Non-pigmented ciliary epithelial cell (primary cell): Measurements from ENCODE around the gene ATP6V0D1.
"Not testable (repeated sequence)": the region's sequence is repeated elsewhere in the genome, so short reads cannot be mapped to it uniquely, and the experiment has no call there.

Source experiments
- DNase-seq: peaks from one replicate; pipeline ENCODE4 v3.0.0-alpha.2; 2010; ENCODE audit warnings: low read depth

Gene ATP6V0D1

GRCh38 chr16:67480833-67481560 is at the start of gene ATP6V0D1:
Gene ATP6V0D1 (minus strand): TSS chr16:67481157. CDS start chr16:67481086, 71 bp downstream.
- peak; percentile 83 for DNase-seq

GRCh38 chr16:67530013-67530939 is 49.3 kb upstream of the ATP6V0D1 start:
- no peak for DNase-seq

GRCh38 chr16:67529582-67530012 is 48.6 kb upstream of the ATP6V0D1 start:
- DNase-seq, result no peak

- no peak for DNase-seq
Observed at GRCh38 chr16:67528870-67529581, 48.1 kb upstream of the ATP6V0D1 start.

GRCh38 chr16:67528222-67528869 is 47.4 kb upstream of the ATP6V0D1 start, which contains the start of gene RIPOR1:
Gene RIPOR1 (plus strand): TSS chr16:67528829. CDS start chr16:67538447, 9,618 bp downstream.
- DNase-seq, result no peak

- no peak for DNase-seq
Observed at GRCh38 chr16:67526149-67526791, 45.3 kb upstream of the ATP6V0D1 start.

- no peak for DNase-seq
Observed at GRCh38 chr16:67525176-67525860, 44.4 kb upstream of the ATP6V0D1 start.

- peak; percentile 79 for DNase-seq
Observed at GRCh38 chr16:67521095-67521804, 40.3 kb upstream of the ATP6V0D1 start.

GRCh38 chr16:67519242-67519641 is 38.3 kb upstream of the ATP6V0D1 start:
- DNase-seq, result no peak

GRCh38 chr16:67518676-67519075 is 37.7 kb upstream of the ATP6V0D1 start:
- DNase-seq, result no peak

- no peak for DNase-seq
Observed at GRCh38 chr16:67517661-67518423, 36.9 kb upstream of the ATP6V0D1 start.

GRCh38 chr16:67517155-67517445 is 36.1 kb upstream of the ATP6V0D1 start:
- DNase-seq, result no peak

GRCh38 chr16:67516296-67517154 is 35.6 kb upstream of the ATP6V0D1 start:
- no peak for DNase-seq

- DNase-seq, result peak; percentile 31
Observed at GRCh38 chr16:67514382-67514828, 33.4 kb upstream of the ATP6V0D1 start.

- not testable (repeated sequence) for DNase-seq
Observed at GRCh38 chr16:67513892-67514291, 32.9 kb upstream of the ATP6V0D1 start.

GRCh38 chr16:67509016-67509415 is 28.1 kb upstream of the ATP6V0D1 start:
- DNase-seq, result no peak

GRCh38 chr16:67506468-67506867 is 25.5 kb upstream of the ATP6V0D1 start:
- no peak for DNase-seq
